ENCODE measurements around the gene NOP10. TPM values are rescaled to one million over a fixed set of nuclear protein-coding genes. Genes with fewer than 3 reads are reported as not detected.

NOP10 gene
- total RNA-seq, 2 donors from 2014 or later, result 193 to 207 TPM

- WGBS, 2 experiments (ENCODE audit: insufficient coverage in 1 of 2, insufficient read length in 1 of 2), result 60% methylated on average over 1 of the region's 1 CpG; no CpG with 5 or more reads in 1 of the 2 experiments
- no peak overlapping the region for H3K9ac ChIP-seq (ENCODE audit: extremely low read depth, low read length, poor library complexity, severe bottlenecking)
- H3K27me3 Mint-ChIP-seq (ENCODE audit: insufficient read depth), result no peaks in the 10 kb centered on the region
- no peaks in the 10 kb centered on the region for H3K9me3 Mint-ChIP-seq
- no peak for TF ChIP-seq CTCF (conservative IDR thresholded peaks at IDR 0.05)
- H3K36me3 Mint-ChIP-seq (ENCODE audit: low read depth), result peaks cover 3% of the 10 kb centered on the region
- H3K9me3 ChIP-seq (ENCODE audit: control insufficient read depth, low read length), result no peaks in the 10 kb centered on the region
- no peaks in the 10 kb centered on the region for H3K36me3 ChIP-seq (ENCODE audit: control insufficient read depth, insufficient read depth, low read length)
- no peak overlapping the region for H3K4me3 Mint-ChIP-seq
- no peaks in the 10 kb centered on the region for H3K4me1 ChIP-seq (ENCODE audit: control insufficient read depth, insufficient read depth, low read length)
- no peak overlapping the region for H3K27ac Mint-ChIP-seq
- no peak for DNase-seq
- no peaks in the 10 kb centered on the region for H3K27me3 ChIP-seq (ENCODE audit: control insufficient read depth, insufficient read depth, low read length, poor library complexity, severe bottlenecking)
- no peak overlapping the region for H3K4me3 ChIP-seq (ENCODE audit: low read length)
- peaks cover under 1% of the 10 kb centered on the region for H3K4me1 Mint-ChIP-seq
- H3K27ac ChIP-seq (ENCODE audit: low read depth, low read length), result no peak overlapping the region
Measured at GRCh38 chr15:34311563-34311962, 31.4 kb downstream of the NOP10 start.

GRCh38 chr15:34304613-34305012 lies 38.3 kb downstream of the NOP10 start:
- H3K4me1 Mint-ChIP-seq, result peaks cover 5% of the 10 kb centered on the region
- H3K9me3 Mint-ChIP-seq, result no peaks in the 10 kb centered on the region
- no peak overlapping the region for H3K27ac ChIP-seq (ENCODE audit: low read depth, low read length)
- H3K9me3 ChIP-seq (ENCODE audit: control insufficient read depth, low read length), result no peaks in the 10 kb centered on the region
- TF ChIP-seq CTCF (conservative IDR thresholded peaks at IDR 0.05), result no peak
- no peak overlapping the region for H3K4me3 Mint-ChIP-seq
- no peaks in the 10 kb centered on the region for H3K36me3 ChIP-seq (ENCODE audit: control insufficient read depth, insufficient read depth, low read length)
- no peak overlapping the region for H3K9ac ChIP-seq (ENCODE audit: extremely low read depth, low read length, poor library complexity, severe bottlenecking)
- no peak overlapping the region for H3K27ac Mint-ChIP-seq
- no peaks in the 10 kb centered on the region for H3K27me3 Mint-ChIP-seq (ENCODE audit: insufficient read depth)
- no peak overlapping the region for H3K4me3 ChIP-seq (ENCODE audit: low read length)
- no peaks in the 10 kb centered on the region for H3K27me3 ChIP-seq (ENCODE audit: control insufficient read depth, insufficient read depth, low read length, poor library complexity, severe bottlenecking)
- DNase-seq, result no peak
- peaks cover 8% of the 10 kb centered on the region for H3K36me3 Mint-ChIP-seq (ENCODE audit: low read depth)
- H3K4me1 ChIP-seq (ENCODE audit: control insufficient read depth, insufficient read depth, low read length), result no peaks in the 10 kb centered on the region

GRCh38 chr15:34301058-34301457 lies 41.9 kb downstream of the NOP10 start:
- DNase-seq, result no peak
- no peak overlapping the region for H3K27ac Mint-ChIP-seq
- Histone ChIP-seq H3K36me3 (ENCODE audit: control insufficient read depth, insufficient read depth, low read length) (no peaks in the 10 kb centered on the region), H3K4me3 (ENCODE audit: low read length) (no peak overlapping the region), H3K9ac (ENCODE audit: extremely low read depth, low read length, poor library complexity, severe bottlenecking) (no peak overlapping the region), H3K4me1 (ENCODE audit: control insufficient read depth, insufficient read depth, low read length) (no peaks in the 10 kb centered on the region), H3K9me3 (ENCODE audit: control insufficient read depth, low read length) (no peaks in the 10 kb centered on the region), H3K27ac (ENCODE audit: low read depth, low read length) (no peak overlapping the region), H3K27me3 (ENCODE audit: control insufficient read depth, insufficient read depth, low read length, poor library complexity, severe bottlenecking) (no peaks in the 10 kb centered on the region)
- H3K36me3 Mint-ChIP-seq (ENCODE audit: low read depth), result peaks cover 8% of the 10 kb centered on the region
- no peaks in the 10 kb centered on the region for H3K9me3 Mint-ChIP-seq
- H3K4me1 Mint-ChIP-seq, result peaks cover 2% of the 10 kb centered on the region
- H3K4me3 Mint-ChIP-seq, result no peak overlapping the region
- H3K27me3 Mint-ChIP-seq (ENCODE audit: insufficient read depth), result no peaks in the 10 kb centered on the region
- no peak for TF ChIP-seq CTCF (conservative IDR thresholded peaks at IDR 0.05)
- 94 to 95% methylated on average over 2 to 3 of the region's 3 CpGs for WGBS, 2 experiments (ENCODE audit: insufficient coverage in 1 of 2, insufficient read length in 1 of 2)

Measured in endodermal cell (in vitro differentiated cells).